MCF 10A (cell line): ENCODE measurements around the gene AP4S1. TPM values are rescaled to one million over a fixed set of nuclear protein-coding genes. Genes with fewer than 3 reads are reported as not detected.

Experiments
- BruUV-seq: library from RNA; stranded (reverse); fragments of 400-500 nt; replicated peaks from 2 replicates; lab custom pipeline; 2021; lab: Mats Ljungman, UMichigan
- CTCF ChIA-PET: fragments of 300-600 bp; sonication (Branson Sonifier 250); formaldehyde crosslinking; extraction: SDS; loops from one replicate; lab custom pipeline; 2021; ENCODE audit warnings: antibody characterized with exemption, inconsistent platforms; lab: Yijun Ruan, JAX
- POLR2A ChIA-PET: fragments of 300-600, 350-650 bp; sonication (Branson Sonifier 250); formaldehyde crosslinking; extraction: SDS; loops from one replicate; lab custom pipeline; 2020; ENCODE audit warnings: antibody characterized with exemption, inconsistent platforms; lab: Yijun Ruan, JAX
- DNase-seq: peaks from one replicate; pipeline ENCODE4 v3.0.0-alpha.2; 2018; ENCODE audit not compliant: unreplicated experiment
- H3K27ac Mint-ChIP-seq: one replicate; pipeline ENCODE4 v1.8.0; 2022; ENCODE audit warnings: mild to moderate bottlenecking, low read depth, mixed read lengths; ENCODE audit not compliant: unreplicated experiment
- H3K27me3 Mint-ChIP-seq: one replicate; pipeline ENCODE4 v1.8.0; 2022; ENCODE audit warnings: mixed read lengths; ENCODE audit not compliant: insufficient read depth, unreplicated experiment
- H3K36me3 Mint-ChIP-seq: one replicate; pipeline ENCODE4 v1.8.0; 2022; ENCODE audit warnings: mild to moderate bottlenecking, moderate library complexity, mixed read lengths; ENCODE audit not compliant: insufficient read depth, unreplicated experiment
- H3K4me1 Mint-ChIP-seq: one replicate; pipeline ENCODE4 v1.8.0; 2022; ENCODE audit warnings: mixed read lengths; ENCODE audit not compliant: insufficient read depth, unreplicated experiment
- H3K4me3 Mint-ChIP-seq: one replicate; pipeline ENCODE4 v1.8.0; 2022; ENCODE audit warnings: mild to moderate bottlenecking, moderate library complexity, mixed read lengths; ENCODE audit not compliant: unreplicated experiment
- H3K9me3 Mint-ChIP-seq: one replicate; pipeline ENCODE4 v1.8.0; 2022; ENCODE audit warnings: mixed read lengths; ENCODE audit not compliant: unreplicated experiment
- CTCF ChIP-seq: fragments of 200-600 bp; IDR thresholded peaks from one replicate; pipeline ENCODE4 v1.8.0; 2022; ENCODE audit warnings: antibody characterized with exemption, mild to moderate bottlenecking; ENCODE audit not compliant: unreplicated experiment
- intact Hi-C: fragments of 100-400 bp; cut with micrococcal nuclease; formaldehyde crosslinking; loops from 2 replicates; pipeline ENCODE4 v1.14.1; 2022
- total RNA-seq: library from RNA; stranded (reverse); gene quantifications from 2 replicates; pipeline ENCODE4 v1.2.3, GENCODE V29; 2022

Gene AP4S1
- total RNA-seq, 1 experiment from 2014 or later, result 13.4 TPM

- no TSS peak for BruUV-seq
- Mint-ChIP-seq H3K4me1 (peaks cover 10% of the 10 kb centered on the region), H3K9me3 (no peaks in the 10 kb centered on the region), H3K36me3 (peaks cover 36% of the 10 kb centered on the region), H3K27me3 (no peaks in the 10 kb centered on the region), H3K4me3 (no peak overlapping the region), H3K27ac (no peak overlapping the region)
- ChIA-PET CTCF (interaction anchor here (0.7 to 1.1 kb wide), 6 partner anchors 8 to 91 kb away, joined by 3 to 4 read pairs (median 3); no protein-coding TSS in a partner anchor), POLR2A (interaction anchor here (0.6 to 1.8 kb wide), 2 partner anchors 12 to 28 kb away, joined by 3 to 7 read pairs; partner anchors contain the start of gene STRN3)
- no peak for DNase-seq
- intact Hi-C loops, result no loop called here
- no peak for TF ChIP-seq CTCF
Measured at GRCh38 chr14:30998100-30998706, 27.2 kb upstream of the AP4S1 start.

GRCh38 chr14:30999038-30999773 is 26.2 kb upstream of the AP4S1 start:
- no peak for DNase-seq
- ChIA-PET POLR2A (interaction anchor here (0.8 to 1.8 kb wide), 2 partner anchors 14 to 27 kb away, joined by 4 to 7 read pairs; partner anchors contain the start of gene STRN3), CTCF (no interaction called here)
- no peak for TF ChIP-seq CTCF
- no peak overlapping the region for H3K27ac Mint-ChIP-seq
- no TSS peak for BruUV-seq
- no peaks in the 10 kb centered on the region for H3K27me3 Mint-ChIP-seq
- peaks cover 10% of the 10 kb centered on the region for H3K4me1 Mint-ChIP-seq
- intact Hi-C loops, result no loop called here
- H3K4me3 Mint-ChIP-seq, result no peak overlapping the region
- H3K36me3 Mint-ChIP-seq, result peaks cover 38% of the 10 kb centered on the region
- no peaks in the 10 kb centered on the region for H3K9me3 Mint-ChIP-seq

- peak overlapping the region; percentile 46 for H3K27ac Mint-ChIP-seq
- H3K36me3 Mint-ChIP-seq, result peaks cover 48% of the 10 kb centered on the region
- DNase-seq, result no peak
- intact Hi-C loops, result no loop called here
- H3K27me3 Mint-ChIP-seq, result no peaks in the 10 kb centered on the region
- no peak for TF ChIP-seq CTCF
- no peaks in the 10 kb centered on the region for H3K9me3 Mint-ChIP-seq
- ChIA-PET POLR2A (interaction anchor here (0.7 kb wide), 1 partner anchor 199 kb away, joined by 3 read pairs; no protein-coding TSS in a partner anchor), CTCF (interaction anchor here (0.6 to 0.8 kb wide), 3 partner anchors 10 to 416 kb away, joined by 3 read pairs; no protein-coding TSS in a partner anchor)
- no peak overlapping the region for H3K4me3 Mint-ChIP-seq
- no peaks in the 10 kb centered on the region for H3K4me1 Mint-ChIP-seq
- BruUV-seq, result no TSS peak
Measured at GRCh38 chr14:31000629-31001338, 24.7 kb upstream of the AP4S1 start.

GRCh38 chr14:31001339-31001658 is 24.1 kb upstream of the AP4S1 start:
- H3K4me3 Mint-ChIP-seq, result no peak overlapping the region
- H3K27me3 Mint-ChIP-seq, result no peaks in the 10 kb centered on the region
- POLR2A ChIA-PET, result no interaction called here
- no peak for DNase-seq
- intact Hi-C loops, result no loop called here
- no peaks in the 10 kb centered on the region for H3K9me3 Mint-ChIP-seq
- CTCF ChIA-PET, result interaction anchor here (0.6 kb wide), 2 partner anchors 10 to 416 kb away, joined by 3 read pairs; no protein-coding TSS in a partner anchor
- no TSS peak for BruUV-seq
- TF ChIP-seq CTCF, result no peak
- H3K27ac Mint-ChIP-seq, result peak overlapping the region; percentile 46
- no peaks in the 10 kb centered on the region for H3K4me1 Mint-ChIP-seq
- H3K36me3 Mint-ChIP-seq, result peaks cover 53% of the 10 kb centered on the region
